Measurements from ENCODE around the gene MTO1.

The MTO1 gene

DNA sequence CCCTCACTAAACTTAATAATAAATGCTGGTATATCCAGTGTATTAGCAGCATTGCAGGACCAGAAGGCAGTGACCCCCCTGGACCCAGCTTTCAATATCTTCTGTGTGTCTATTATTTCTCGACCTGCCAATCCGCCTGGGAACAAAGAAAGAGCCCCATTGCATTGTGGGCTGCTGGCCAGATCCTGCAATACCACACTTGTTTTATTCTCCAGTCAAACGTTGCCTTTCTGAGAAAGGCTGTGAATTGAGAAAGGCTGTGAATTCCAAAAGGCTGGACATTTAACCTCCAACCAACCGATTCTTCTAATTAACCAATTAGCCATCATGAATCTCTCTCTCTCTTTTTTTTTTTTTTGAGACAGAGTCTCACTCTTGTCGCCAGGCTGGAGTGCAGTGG, 1.5 kb upstream of the MTO1 start:
- no peaks in the 10 kb centered on the region for H3K9me3 ChIP-seq (ENCODE audit: control insufficient read depth in 2 of 2, low read length in 2 of 2)
- H3K27ac ChIP-seq (ENCODE audit: low read length), result no peak overlapping the region
- no peaks in the 10 kb centered on the region for H3K27me3 ChIP-seq (ENCODE audit: control insufficient read depth in 1 of 2, insufficient read depth in 2 of 2, low read length in 2 of 2)
- peaks cover 14% of the 10 kb centered on the region for H3K4me1 ChIP-seq (ENCODE audit: control insufficient read depth, insufficient read depth, low read length)
- no peaks in the 10 kb centered on the region for H3K36me3 ChIP-seq (ENCODE audit: control insufficient read depth in 2 of 2, insufficient read depth in 2 of 2, low read length in 2 of 2)
- no peak overlapping the region for H3K9ac ChIP-seq (ENCODE audit: low read length in 2 of 2)
- no peak overlapping the region for H3K4me3 ChIP-seq (ENCODE audit: low read length in 2 of 2)

DNA sequence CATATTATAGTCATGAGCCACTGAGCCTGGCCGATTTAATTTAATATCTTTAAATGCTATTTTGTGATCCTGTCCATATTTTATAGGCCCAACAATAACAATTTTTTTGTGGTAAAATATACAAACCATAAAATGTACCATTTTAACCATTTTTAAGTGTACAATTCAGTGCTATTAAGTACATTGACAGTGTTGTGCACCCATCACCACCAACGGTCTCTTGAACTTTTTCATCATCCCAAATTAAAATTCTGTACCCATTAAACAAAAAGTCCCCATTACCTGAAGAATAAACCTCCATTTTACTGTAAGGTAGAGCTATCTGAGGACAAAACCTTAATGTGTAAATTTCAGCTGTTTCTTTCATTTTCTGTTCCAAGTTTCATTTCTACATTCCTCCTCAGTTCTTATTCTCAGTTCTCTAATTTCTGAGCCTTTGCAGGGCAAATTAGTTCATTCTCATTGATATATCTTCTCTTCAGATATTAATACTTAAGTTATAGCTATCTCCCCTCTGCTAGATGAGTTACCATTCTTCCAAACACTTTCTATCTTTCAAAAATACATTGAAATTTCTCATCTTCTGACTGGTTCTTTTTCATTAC, 10.3 kb downstream of the MTO1 start:
- Histone ChIP-seq H3K27me3 (ENCODE audit: control insufficient read depth in 1 of 2, insufficient read depth in 2 of 2, low read length in 2 of 2) (no peaks in the 10 kb centered on the region), H3K27ac (ENCODE audit: low read length) (no peak overlapping the region), H3K4me1 (ENCODE audit: control insufficient read depth, insufficient read depth, low read length) (no peaks in the 10 kb centered on the region), H3K4me3 (ENCODE audit: low read length in 2 of 2) (no peak overlapping the region), H3K9ac (ENCODE audit: low read length in 2 of 2) (no peak overlapping the region), H3K36me3 (ENCODE audit: control insufficient read depth in 2 of 2, insufficient read depth in 2 of 2, low read length in 2 of 2) (peaks cover 28 to 37% of the 10 kb centered on the region in 2 donors), H3K9me3 (ENCODE audit: control insufficient read depth in 2 of 2, low read length in 2 of 2) (no peaks in the 10 kb centered on the region)

DNA sequence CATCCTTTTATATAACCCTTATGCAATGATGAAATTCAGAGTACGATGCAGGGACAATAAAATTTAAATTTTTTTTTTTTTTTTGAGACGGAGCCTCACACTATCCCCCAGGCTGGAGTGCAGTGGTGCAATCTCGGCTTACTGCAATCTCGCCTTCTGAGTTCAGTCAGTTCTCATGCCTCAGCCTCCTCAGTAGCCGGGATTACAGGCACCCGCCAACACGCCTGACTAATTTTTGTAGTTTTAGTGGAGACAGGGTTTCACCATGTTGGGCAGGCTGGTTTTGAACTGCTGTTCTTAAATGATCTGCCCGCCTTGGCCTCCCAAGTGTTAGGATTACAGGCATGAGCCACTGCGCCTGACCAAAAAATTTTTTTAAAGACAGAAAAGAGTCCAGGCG, 15.2 kb downstream of the MTO1 start:
- Histone ChIP-seq H3K4me3 (ENCODE audit: low read length in 2 of 2) (no peak overlapping the region), H3K4me1 (ENCODE audit: control insufficient read depth, insufficient read depth, low read length) (no peaks in the 10 kb centered on the region), H3K27ac (ENCODE audit: low read length) (no peak overlapping the region), H3K27me3 (ENCODE audit: control insufficient read depth in 1 of 2, insufficient read depth in 2 of 2, low read length in 2 of 2) (no peaks in the 10 kb centered on the region), H3K36me3 (ENCODE audit: control insufficient read depth in 2 of 2, insufficient read depth in 2 of 2, low read length in 2 of 2) (peaks cover 32 to 45% of the 10 kb centered on the region in 2 donors), H3K9ac (ENCODE audit: low read length in 2 of 2) (no peak overlapping the region), H3K9me3 (ENCODE audit: control insufficient read depth in 2 of 2, low read length in 2 of 2) (no peaks in the 10 kb centered on the region)

DNA sequence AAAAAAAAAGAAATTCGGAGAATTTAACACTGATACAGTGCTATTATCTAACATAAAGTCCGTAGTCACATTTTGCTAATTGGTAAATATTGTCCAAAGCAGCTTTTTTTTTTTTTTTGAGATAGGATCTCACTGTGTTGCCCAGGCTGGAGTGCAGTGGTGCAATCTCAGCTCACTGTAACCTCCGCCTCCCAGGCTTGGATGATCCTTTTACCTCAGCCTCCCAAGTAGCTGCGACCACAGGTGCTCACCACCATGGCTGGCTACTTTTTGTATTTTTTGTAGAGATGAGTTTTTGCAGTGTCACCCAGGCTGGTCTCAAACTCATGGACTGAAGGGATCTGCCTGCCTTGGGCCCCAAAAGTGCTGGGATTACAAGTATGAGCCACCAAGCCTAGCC, 15.9 kb downstream of the MTO1 start:
- Histone ChIP-seq H3K36me3 (ENCODE audit: control insufficient read depth in 2 of 2, insufficient read depth in 2 of 2, low read length in 2 of 2) (peaks cover 36 to 50% of the 10 kb centered on the region in 2 donors), H3K9ac (ENCODE audit: low read length in 2 of 2) (no peak overlapping the region), H3K27me3 (ENCODE audit: control insufficient read depth in 1 of 2, insufficient read depth in 2 of 2, low read length in 2 of 2) (no peaks in the 10 kb centered on the region), H3K4me1 (ENCODE audit: control insufficient read depth, insufficient read depth, low read length) (no peaks in the 10 kb centered on the region), H3K9me3 (ENCODE audit: control insufficient read depth in 2 of 2, low read length in 2 of 2) (no peaks in the 10 kb centered on the region), H3K27ac (ENCODE audit: low read length) (no peak overlapping the region), H3K4me3 (ENCODE audit: low read length in 2 of 2) (no peak overlapping the region)

DNA sequence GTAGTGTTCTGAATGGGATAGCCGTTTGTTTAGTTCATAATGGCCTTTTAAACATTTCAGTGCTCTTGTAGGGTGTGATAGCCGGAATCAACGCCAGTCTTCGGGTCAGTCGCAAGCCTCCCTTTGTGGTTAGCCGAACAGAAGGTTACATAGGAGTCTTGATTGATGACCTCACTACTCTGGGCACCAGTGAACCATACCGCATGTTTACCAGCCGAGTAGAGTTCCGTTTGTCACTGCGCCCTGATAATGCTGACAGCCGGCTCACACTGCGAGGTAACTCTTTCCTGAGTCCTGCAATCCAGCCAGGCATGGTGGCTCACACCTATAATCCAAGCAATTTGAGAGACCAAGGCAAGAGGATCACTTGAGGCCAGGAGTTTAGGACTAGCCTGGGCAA, 20.4 kb downstream of the MTO1 start:
- Histone ChIP-seq H3K9me3 (ENCODE audit: control insufficient read depth in 2 of 2, low read length in 2 of 2) (no peaks in the 10 kb centered on the region), H3K27ac (ENCODE audit: low read length) (no peak overlapping the region), H3K27me3 (ENCODE audit: control insufficient read depth in 1 of 2, insufficient read depth in 2 of 2, low read length in 2 of 2) (no peaks in the 10 kb centered on the region), H3K36me3 (ENCODE audit: control insufficient read depth in 2 of 2, insufficient read depth in 2 of 2, low read length in 2 of 2) (peaks cover 45 to 47% of the 10 kb centered on the region in 2 donors), H3K9ac (ENCODE audit: low read length in 2 of 2) (no peak overlapping the region), H3K4me3 (ENCODE audit: low read length in 2 of 2) (no peak overlapping the region), H3K4me1 (ENCODE audit: control insufficient read depth, insufficient read depth, low read length) (no peaks in the 10 kb centered on the region)

DNA sequence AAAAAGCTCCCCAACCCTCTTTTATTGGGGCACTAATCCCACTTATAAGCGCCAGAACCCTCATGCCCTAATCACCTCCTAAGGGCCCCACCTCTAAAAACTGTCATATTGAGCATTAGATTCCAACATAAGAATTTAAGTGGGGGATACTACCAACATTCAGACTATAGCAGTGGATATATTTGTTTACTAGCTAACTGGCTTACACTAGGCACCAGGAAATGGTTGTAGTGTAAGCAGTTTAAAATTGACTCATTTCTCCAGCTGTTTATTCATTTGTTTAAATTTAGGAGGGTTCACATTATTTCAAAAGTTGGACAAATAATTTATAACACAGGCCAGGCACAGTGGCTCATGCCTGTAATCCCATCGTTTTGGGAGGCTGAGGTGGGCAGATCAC, 22.9 kb downstream of the MTO1 start:
- Histone ChIP-seq H3K36me3 (ENCODE audit: control insufficient read depth in 2 of 2, insufficient read depth in 2 of 2, low read length in 2 of 2) (peaks cover 50 to 57% of the 10 kb centered on the region in 2 donors), H3K9me3 (ENCODE audit: control insufficient read depth in 2 of 2, low read length in 2 of 2) (no peaks in the 10 kb centered on the region), H3K27me3 (ENCODE audit: control insufficient read depth in 1 of 2, insufficient read depth in 2 of 2, low read length in 2 of 2) (no peaks in the 10 kb centered on the region), H3K27ac (ENCODE audit: low read length) (no peak overlapping the region), H3K9ac (ENCODE audit: low read length in 2 of 2) (no peak overlapping the region), H3K4me1 (ENCODE audit: control insufficient read depth, insufficient read depth, low read length) (no peaks in the 10 kb centered on the region), H3K4me3 (ENCODE audit: low read length in 2 of 2) (no peak overlapping the region)

DNA sequence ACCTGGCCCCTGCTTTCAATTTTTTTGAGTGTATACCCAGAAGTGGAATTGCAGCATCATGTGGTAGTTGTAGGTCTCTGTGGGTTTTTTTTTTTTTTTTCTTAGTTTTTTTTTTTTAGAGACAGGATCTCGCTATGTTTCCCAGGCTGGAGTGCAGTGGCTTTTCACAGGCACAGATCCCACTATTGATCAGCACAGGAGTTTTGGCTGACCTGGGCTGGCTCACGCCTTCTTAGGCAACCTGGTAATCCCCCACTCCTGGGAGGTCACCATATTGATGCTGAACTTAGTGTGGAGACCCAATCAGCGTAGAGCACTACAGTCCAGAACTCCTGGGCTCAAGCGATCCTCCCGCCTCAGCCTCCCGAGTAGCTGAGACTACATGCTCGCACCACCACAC, 25.9 kb downstream of the MTO1 start:
- Histone ChIP-seq H3K4me1 (ENCODE audit: control insufficient read depth, insufficient read depth, low read length) (no peaks in the 10 kb centered on the region), H3K4me3 (ENCODE audit: low read length in 2 of 2) (no peak overlapping the region), H3K9ac (ENCODE audit: low read length in 2 of 2) (no peak overlapping the region), H3K9me3 (ENCODE audit: control insufficient read depth in 2 of 2, low read length in 2 of 2) (no peaks in the 10 kb centered on the region), H3K27ac (ENCODE audit: low read length) (no peak overlapping the region), H3K36me3 (ENCODE audit: control insufficient read depth in 2 of 2, insufficient read depth in 2 of 2, low read length in 2 of 2) (peaks cover 41 to 48% of the 10 kb centered on the region in 2 donors), H3K27me3 (ENCODE audit: control insufficient read depth in 1 of 2, insufficient read depth in 2 of 2, low read length in 2 of 2) (no peaks in the 10 kb centered on the region)

DNA sequence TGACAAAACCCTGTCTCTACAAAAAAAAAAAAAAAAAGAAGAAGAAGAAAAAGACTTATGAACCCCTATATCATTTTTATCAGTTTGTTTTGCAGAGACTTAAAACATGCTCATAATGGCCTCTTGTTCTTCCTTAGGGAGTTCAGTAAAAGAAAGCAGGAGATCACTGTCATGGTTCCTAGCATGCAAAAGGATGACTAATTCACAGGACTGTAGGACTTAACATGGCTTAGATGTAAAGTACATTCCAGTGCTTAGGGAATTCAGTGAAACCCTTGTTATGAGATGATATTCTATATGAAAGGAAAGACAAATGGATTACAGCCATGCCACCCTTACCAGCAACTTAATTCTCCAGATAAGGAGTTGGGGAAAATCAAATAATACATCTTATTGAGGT, 29.8 kb downstream of the MTO1 start:
- H3K36me3 ChIP-seq (ENCODE audit: control insufficient read depth in 2 of 2, insufficient read depth in 2 of 2, low read length in 2 of 2), result peaks cover 30 to 32% of the 10 kb centered on the region in 2 donors
- H3K4me1 ChIP-seq (ENCODE audit: control insufficient read depth, insufficient read depth, low read length), result no peaks in the 10 kb centered on the region
- H3K27me3 ChIP-seq (ENCODE audit: control insufficient read depth in 1 of 2, insufficient read depth in 2 of 2, low read length in 2 of 2), result no peaks in the 10 kb centered on the region
- H3K9me3 ChIP-seq (ENCODE audit: control insufficient read depth in 2 of 2, low read length in 2 of 2), result no peaks in the 10 kb centered on the region
- no peak overlapping the region for H3K9ac ChIP-seq (ENCODE audit: low read length in 2 of 2)
- no peak overlapping the region for H3K4me3 ChIP-seq (ENCODE audit: low read length in 2 of 2)
- no peak overlapping the region for H3K27ac ChIP-seq (ENCODE audit: low read length)

DNA sequence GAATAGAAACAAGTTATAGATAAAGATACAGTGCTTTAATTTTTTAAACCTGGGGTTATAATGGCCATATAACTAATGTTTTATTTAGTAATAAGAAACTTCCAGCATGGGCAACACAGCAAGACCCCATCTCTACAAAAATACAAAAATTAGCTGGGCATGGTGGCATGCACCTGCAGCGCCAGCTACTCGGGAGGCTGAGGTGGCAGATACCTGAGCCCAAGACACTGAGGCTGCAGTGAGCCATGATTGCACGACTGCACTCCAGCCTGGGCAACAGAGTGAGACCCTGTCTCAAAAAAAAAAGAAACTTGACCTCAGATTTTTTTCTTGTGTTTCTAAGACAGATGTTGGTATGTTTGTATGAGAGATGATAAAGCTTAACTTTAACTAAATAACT, 36.4 kb downstream of the MTO1 start:
- no peak overlapping the region for H3K4me3 ChIP-seq (ENCODE audit: low read length in 2 of 2)
- no peak overlapping the region for H3K9ac ChIP-seq (ENCODE audit: low read length in 2 of 2)
- no peak overlapping the region for H3K27ac ChIP-seq (ENCODE audit: low read length)
- no peaks in the 10 kb centered on the region for H3K4me1 ChIP-seq (ENCODE audit: control insufficient read depth, insufficient read depth, low read length)
- no peaks in the 10 kb centered on the region for H3K27me3 ChIP-seq (ENCODE audit: control insufficient read depth in 1 of 2, insufficient read depth in 2 of 2, low read length in 2 of 2)
- no peaks in the 10 kb centered on the region for H3K9me3 ChIP-seq (ENCODE audit: control insufficient read depth in 2 of 2, low read length in 2 of 2)
- H3K36me3 ChIP-seq (ENCODE audit: control insufficient read depth in 2 of 2, insufficient read depth in 2 of 2, low read length in 2 of 2), result peaks cover 24 to 28% of the 10 kb centered on the region in 2 donors

DNA sequence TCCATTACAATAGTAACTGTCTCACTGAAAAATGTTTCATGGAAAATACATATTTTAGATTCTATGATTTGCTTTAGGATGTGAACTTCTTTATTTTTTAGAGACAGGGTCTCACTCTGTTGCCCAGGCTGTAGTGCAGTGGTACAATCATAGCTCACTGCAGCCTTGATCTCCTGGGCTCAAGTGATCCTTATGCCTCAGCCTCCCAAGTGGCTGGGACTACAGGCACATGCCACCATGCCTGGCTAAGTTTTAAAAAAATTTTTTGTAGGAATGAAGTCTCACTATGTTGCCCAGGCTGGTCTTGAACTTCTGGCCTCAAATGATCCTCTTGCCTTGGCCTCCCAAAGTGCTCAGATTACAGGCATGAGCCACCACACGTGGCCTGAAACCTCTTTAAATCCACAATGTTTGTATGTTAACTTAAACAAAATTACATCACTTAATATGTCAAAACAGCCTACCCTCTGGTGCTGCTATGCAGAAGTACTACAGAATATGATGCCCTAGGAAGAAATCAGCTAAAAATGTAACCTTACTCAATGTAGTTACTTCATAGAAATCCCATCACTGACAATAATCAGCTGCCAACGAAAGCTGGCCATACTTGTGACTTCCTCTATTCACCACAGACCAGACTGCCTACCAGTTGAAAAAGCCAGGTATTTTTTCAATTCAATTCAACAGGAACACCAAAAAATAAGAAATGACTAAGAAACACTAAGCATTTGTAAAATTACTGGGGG, 41.7 kb downstream of the MTO1 start:
- Histone ChIP-seq H3K9me3 (ENCODE audit: control insufficient read depth in 2 of 2, low read length in 2 of 2) (no peaks in the 10 kb centered on the region), H3K4me3 (ENCODE audit: low read length in 2 of 2) (no peak overlapping the region), H3K27ac (ENCODE audit: low read length) (no peak overlapping the region), H3K36me3 (ENCODE audit: control insufficient read depth in 2 of 2, insufficient read depth in 2 of 2, low read length in 2 of 2) (peaks cover 26 to 31% of the 10 kb centered on the region in 2 donors), H3K4me1 (ENCODE audit: control insufficient read depth, insufficient read depth, low read length) (no peaks in the 10 kb centered on the region), H3K9ac (ENCODE audit: low read length in 2 of 2) (no peak overlapping the region), H3K27me3 (ENCODE audit: control insufficient read depth in 1 of 2, insufficient read depth in 2 of 2, low read length in 2 of 2) (no peaks in the 10 kb centered on the region)

DNA sequence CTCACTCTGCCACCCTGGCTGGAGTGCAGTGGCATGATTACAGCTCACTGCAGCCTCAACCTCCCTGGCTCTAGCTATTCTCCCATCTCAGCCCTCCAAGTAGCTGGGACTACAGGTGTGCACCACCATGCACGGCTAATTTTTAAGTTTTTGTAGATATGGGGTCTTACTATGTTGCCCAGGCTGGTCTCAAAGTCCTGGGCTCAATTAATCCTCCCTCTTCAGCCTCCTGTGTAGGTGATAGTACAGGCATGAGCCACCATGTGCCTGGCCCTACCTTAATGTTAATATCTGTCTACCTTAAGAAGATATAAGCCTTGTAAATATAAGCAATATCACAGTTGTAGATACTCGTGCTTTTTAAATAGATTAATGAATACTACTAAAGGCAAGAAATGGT, 42.6 kb downstream of the MTO1 start:
- H3K36me3 ChIP-seq (ENCODE audit: control insufficient read depth in 2 of 2, insufficient read depth in 2 of 2, low read length in 2 of 2), result peaks cover 24 to 26% of the 10 kb centered on the region in 2 donors
- H3K9me3 ChIP-seq (ENCODE audit: control insufficient read depth in 2 of 2, low read length in 2 of 2), result no peaks in the 10 kb centered on the region
- H3K4me1 ChIP-seq (ENCODE audit: control insufficient read depth, insufficient read depth, low read length), result no peaks in the 10 kb centered on the region
- no peak overlapping the region for H3K4me3 ChIP-seq (ENCODE audit: low read length in 2 of 2)
- no peak overlapping the region for H3K27ac ChIP-seq (ENCODE audit: low read length)
- H3K9ac ChIP-seq (ENCODE audit: low read length in 2 of 2), result no peak overlapping the region
- no peaks in the 10 kb centered on the region for H3K27me3 ChIP-seq (ENCODE audit: control insufficient read depth in 1 of 2, insufficient read depth in 2 of 2, low read length in 2 of 2)
